A549 treated with Mapracorat at 1 μM for 4 hours (cell line): ENCODE data around the gene CDIPT. TPM values are rescaled to one million over a fixed set of nuclear protein-coding genes. Genes with fewer than 3 reads are reported as not detected.

Experiments used
- total RNA-seq: library from RNA; stranded (reverse); fragments of 200-300 nt; extraction: Qiagen RNA extraction; gene quantifications from 5 replicates; pipeline ENCODE4 v1.2.3, GENCODE V29; 2022

CDIPT gene
- total RNA-seq, result 59.3 to 94.0 TPM (median 90.3 TPM) in 5 replicates

GRCh38 chr16:29862884-29863668 is at the start of gene CDIPT:
Gene CDIPT (minus strand): TSS chr16:29863226. CDS start chr16:29862857, 369 bp downstream.

GRCh38 chr16:29900102-29900887 is 37.3 kb upstream of the CDIPT start, which contains the start of gene ASPHD1:
Gene ASPHD1 (plus strand): TSS chr16:29900488. CDS start chr16:29900972, 484 bp downstream.

GRCh38 chr16:29899516-29900101 is 36.6 kb upstream of the CDIPT start, which contains the start of gene SEZ6L2:
Gene SEZ6L2 (minus strand): TSS chr16:29899550. CDS start chr16:29899019, 531 bp downstream.

GRCh38 chr16:29820271-29820701 is 42.7 kb downstream of the CDIPT start, which contains the start of gene MVP:
Gene MVP (plus strand): TSS chr16:29820462. CDS start chr16:29830550, 10,088 bp downstream.

DNA sequence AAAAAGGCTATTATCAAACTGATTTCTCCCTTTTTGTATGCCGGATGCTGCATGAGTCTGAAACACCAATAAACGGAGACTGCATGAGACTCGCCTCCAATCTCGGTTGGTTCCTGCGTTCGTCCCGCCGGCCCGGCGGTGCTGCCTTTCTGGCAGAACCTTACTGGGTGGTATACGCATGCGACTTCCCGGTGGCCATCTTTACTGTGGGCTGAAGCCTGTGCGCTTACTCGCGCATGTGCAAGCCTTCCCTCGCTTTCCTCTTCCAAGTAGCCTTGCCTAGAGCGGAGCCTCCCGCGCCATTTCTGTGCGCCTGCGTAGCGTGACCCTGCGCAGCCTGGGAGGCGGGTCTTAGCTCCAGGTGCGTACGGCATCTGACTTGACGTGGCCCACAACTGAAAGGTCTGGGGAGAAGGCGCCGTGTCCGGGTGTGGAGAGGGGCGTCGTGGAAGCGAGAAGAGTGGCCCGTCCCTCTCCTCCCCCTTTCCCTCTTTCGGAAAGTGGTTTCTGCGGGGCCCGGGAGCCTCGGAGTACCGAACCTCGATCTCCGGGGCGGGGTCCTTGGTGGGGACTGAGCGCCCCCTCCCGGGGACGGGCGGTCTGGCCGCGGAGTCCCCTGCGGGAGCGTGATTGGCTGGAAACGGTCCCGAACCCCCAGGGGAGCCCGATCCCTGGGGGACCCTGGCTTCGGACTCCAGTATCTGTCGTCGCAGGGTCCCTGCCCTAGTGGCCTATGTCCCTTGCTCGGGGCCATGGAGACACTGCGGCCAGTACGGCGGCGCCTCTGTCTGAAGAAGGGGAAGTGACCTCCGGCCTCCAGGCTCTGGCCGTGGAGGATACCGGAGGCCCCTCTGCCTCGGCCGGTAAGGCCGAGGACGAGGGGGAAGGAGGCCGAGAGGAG is 47.0 kb downstream of the CDIPT start, which contains the start of gene PAGR1:
Gene PAGR1 (plus strand): TSS at position 360 of the 901 bp plus-strand sequence. CDS start 374 bp downstream, at position 734.

GRCh38 chr16:29811896-29812665 is 50.9 kb downstream of the CDIPT start, which contains the start of gene PRRT2:
Gene PRRT2 (plus strand): TSS chr16:29812193. CDS start chr16:29813055, 862 bp downstream.

Other genes with a start within 250 kb of the CDIPT start
- not detected in 5 replicates for gene SPN, start 200.0 kb downstream of the CDIPT start, total RNA-seq
- gene QPRT, start 184.0 kb downstream of the CDIPT start, total RNA-seq, result 0.57 to 1.5 TPM (median 1.2 TPM) in 5 replicates
- gene C16orf54, start 117.2 kb downstream of the CDIPT start, total RNA-seq, result not detected in 5 replicates
- gene ZG16, start 85.0 kb downstream of the CDIPT start, total RNA-seq, result not detected in 5 replicates
- 76.8 to 99.2 TPM (median 89.0 TPM) in 5 replicates for gene KIF22, start 72.5 kb downstream of the CDIPT start, total RNA-seq
- 155 to 174 TPM (median 166 TPM) in 5 replicates for gene MAZ, start 56.7 kb downstream of the CDIPT start, total RNA-seq
- gene PRRT2, start 51.0 kb downstream of the CDIPT start, total RNA-seq, result 0.16 to 0.39 TPM (median 0.24 TPM) in 5 replicates
- gene PAGR1, start 47.1 kb downstream of the CDIPT start, total RNA-seq, result 34.6 to 45.7 TPM (median 43.0 TPM) in 5 replicates
- 120 to 142 TPM (median 134 TPM) in 5 replicates for gene MVP, start 42.8 kb downstream of the CDIPT start, total RNA-seq
- 15.1 to 22.3 TPM (median 19.9 TPM) in 5 replicates for gene SEZ6L2, start 36.3 kb upstream of the CDIPT start, total RNA-seq
- 15.1 to 26.3 TPM (median 23.9 TPM) in 5 replicates for gene ASPHD1, start 37.3 kb upstream of the CDIPT start, total RNA-seq
- 11.5 to 16.7 TPM (median 15.7 TPM) in 5 replicates for gene KCTD13, start 63.0 kb upstream of the CDIPT start, total RNA-seq
- gene TMEM219, start 98.9 kb upstream of the CDIPT start, total RNA-seq, result 83.7 to 99.9 TPM (median 96.5 TPM) in 5 replicates
- gene TAOK2, start 110.6 kb upstream of the CDIPT start, total RNA-seq, result 22.1 to 34.0 TPM (median 32.2 TPM) in 5 replicates
- gene HIRIP3, start 132.4 kb upstream of the CDIPT start, total RNA-seq, result 14.3 to 16.5 TPM (median 15.6 TPM) in 5 replicates
- gene INO80E, start 133.0 kb upstream of the CDIPT start, total RNA-seq, result 102 to 113 TPM (median 108 TPM) in 5 replicates
- 1.2 to 2.6 TPM (median 1.9 TPM) in 5 replicates for gene DOC2A, start 147.8 kb upstream of the CDIPT start, total RNA-seq
- not detected in 5 replicates for gene C16orf92, start 160.0 kb upstream of the CDIPT start, total RNA-seq
- gene TLCD3B, start 168.0 kb upstream of the CDIPT start, total RNA-seq, result 0.11 to 0.49 TPM (median 0.31 TPM) in 5 replicates
- 1,495 to 1,810 TPM (median 1,752 TPM) in 5 replicates for gene ALDOA, start 202.5 kb upstream of the CDIPT start, total RNA-seq
- gene PPP4C, start 212.8 kb upstream of the CDIPT start, total RNA-seq, result 126 to 149 TPM (median 144 TPM) in 5 replicates
- 0.08 to 0.44 TPM (median 0.27 TPM) in 5 replicates for gene TBX6, start 228.7 kb upstream of the CDIPT start, total RNA-seq
- 5.7 to 11.8 TPM (median 7.9 TPM) in 5 replicates for gene YPEL3, start 233.0 kb upstream of the CDIPT start, total RNA-seq